Endometrial microvascular endothelial cells (primary cell): Measurements from ENCODE around the gene MEP1B. TPM values are rescaled to one million over a fixed set of nuclear protein-coding genes. Genes with fewer than 3 reads are reported as not detected.
"Not testable (repeated sequence)": the region's sequence is repeated elsewhere in the genome, so short reads cannot be mapped to it uniquely, and the experiment has no call there.

ENCODE experiments used
- in situ Hi-C: cut with HindIII; loops from 2 replicates; pipeline ENCODE4 v1.10.0; 2017; ENCODE audit warnings: low sequenced_read_pairs, low pct_unique_long_range_greater_than_20kb; ENCODE audit errors: inconsistent ontology term
- total RNA-seq: library from RNA; depleted of rRNA; stranded (reverse); fragments of >200 nt; gene quantifications from one replicate; pipeline ENCODE4 v1.2.3, GENCODE V29; 2015; ENCODE audit errors: inconsistent ontology term

The MEP1B gene
- total RNA-seq: not detected

- in situ Hi-C loops: no loop called here
These were observed at the start of gene MEP1B for GRCh38 chr18:32189790-32190189. MEP1B (plus strand) TSS chr18:32190039; CDS start chr18:32190071, 32 bp downstream.

GRCh38 chr18:32148185-32148870, 41.5 kb upstream of the MEP1B start:
- in situ Hi-C loops: no loop called here

DNA sequence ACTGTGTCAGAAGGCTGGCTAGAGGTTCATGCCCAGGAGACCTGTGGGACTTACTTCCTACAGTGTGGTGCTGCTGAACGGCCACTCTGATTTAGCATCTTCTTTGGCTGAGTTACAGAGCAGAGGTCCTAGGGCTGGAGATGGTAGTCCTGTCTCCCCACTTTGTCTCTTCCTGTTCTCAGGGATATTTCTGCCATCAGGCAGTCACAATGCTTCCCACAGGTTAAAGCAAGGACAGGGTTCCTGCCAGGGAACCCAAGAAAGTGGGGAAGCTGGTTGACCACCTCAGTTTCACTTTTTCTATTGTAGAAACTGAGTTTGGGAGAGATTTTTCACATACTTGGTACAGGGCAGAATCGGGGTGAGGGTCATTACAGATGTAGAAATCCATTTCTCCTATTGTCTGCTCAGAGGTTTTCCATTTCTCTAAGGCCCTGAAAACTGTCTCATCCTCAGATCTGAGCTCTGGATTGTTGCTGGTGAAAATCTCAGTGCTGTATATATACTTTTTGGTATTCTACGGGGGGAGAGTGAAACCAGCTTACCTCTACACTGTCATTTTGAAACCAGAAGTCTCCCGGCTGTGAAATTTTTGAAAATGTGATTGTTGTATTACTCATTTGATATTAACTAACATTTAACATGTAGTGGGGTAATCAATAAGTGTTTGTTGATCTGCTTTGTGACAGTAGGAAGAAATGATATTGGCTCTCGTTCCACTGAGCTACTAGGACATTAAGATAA, 37.0 kb upstream of the MEP1B start:
- in situ Hi-C loops: no loop called here

DNA sequence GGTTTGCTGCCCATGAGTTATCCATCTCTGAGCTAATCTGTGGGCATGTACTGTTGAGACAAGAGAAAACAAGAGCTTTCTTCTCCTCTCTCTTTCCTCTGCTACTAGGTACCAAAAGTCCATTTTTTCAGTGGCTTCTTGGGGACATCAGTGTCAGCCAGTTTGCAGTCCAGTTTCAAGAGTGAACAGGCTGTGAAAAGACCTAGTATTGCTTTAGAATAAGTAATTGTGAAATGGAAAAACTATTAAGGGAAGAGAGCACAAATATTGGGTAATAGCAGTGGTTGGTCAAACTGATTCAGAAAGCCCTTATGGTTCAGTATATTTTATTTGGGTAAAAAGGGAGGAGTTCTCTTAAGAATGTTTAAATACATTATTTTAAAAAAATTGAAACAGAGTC, 33.0 kb upstream of the MEP1B start:
- in situ Hi-C loops: no loop called here

GRCh38 chr18:32157580-32157979, 32.3 kb upstream of the MEP1B start:
- in situ Hi-C loops: no loop called here

- in situ Hi-C loops: no loop called here
These were observed 31.7 kb upstream of the MEP1B start for GRCh38 chr18:32158108-32158624.

GRCh38 chr18:32158631-32159030, 31.2 kb upstream of the MEP1B start:
- in situ Hi-C loops: not testable (repeated sequence)

DNA sequence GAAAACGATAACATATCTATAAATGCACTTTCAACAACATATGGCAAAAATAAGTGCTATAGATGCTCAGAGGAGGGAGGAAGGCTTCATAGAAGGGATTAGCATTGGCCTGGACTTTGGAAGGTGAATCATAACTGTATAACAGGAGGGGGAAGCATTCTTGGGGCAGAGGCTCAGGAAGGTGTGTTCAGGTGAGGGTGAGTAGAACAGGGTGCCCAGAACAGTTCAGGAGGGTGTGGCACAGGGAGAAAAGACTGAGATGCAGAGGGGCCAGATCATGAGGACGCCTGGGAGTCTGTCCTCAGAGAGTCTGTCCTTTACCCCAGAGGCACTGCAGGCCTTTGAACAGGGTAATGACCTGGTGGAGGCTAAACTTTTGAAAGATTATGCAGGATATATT, 29.3 kb upstream of the MEP1B start:
- in situ Hi-C loops: no loop called here

DNA sequence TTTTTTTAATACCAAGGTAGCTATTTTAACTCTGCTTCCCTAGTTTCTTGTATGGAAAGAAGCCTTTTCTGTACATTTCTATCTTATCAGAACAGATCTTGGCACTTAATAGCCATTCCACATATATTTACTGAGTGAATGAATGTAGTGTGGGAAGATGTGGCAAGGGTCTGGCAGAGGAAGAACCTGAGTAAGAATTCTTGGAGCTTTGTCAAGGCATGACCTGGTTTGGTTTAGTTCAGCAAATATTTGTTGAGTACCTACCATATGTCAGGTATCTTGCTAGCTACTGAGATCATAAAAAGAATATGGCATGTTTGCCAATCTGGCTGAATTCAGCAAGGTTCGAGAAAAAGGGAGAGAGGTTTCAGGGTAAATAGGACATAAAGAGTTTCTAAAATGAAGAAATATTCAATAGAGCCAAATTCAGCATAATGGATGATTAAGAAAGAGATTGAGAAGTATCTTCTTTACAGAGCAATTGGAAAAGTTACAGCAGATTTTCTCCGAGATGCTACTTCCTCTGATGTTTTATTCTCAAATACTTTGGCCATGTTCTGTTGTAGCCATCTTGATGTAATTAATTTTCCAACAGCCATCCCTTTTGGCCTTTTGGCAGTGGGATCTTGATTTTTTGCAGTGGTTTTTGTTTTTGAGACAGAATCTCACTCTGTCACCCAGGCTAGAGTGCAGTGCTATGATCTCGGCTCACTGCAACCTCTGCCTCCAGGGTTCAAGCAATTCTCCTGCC, 21.7 kb upstream of the MEP1B start:
- in situ Hi-C loops: no loop called here

- in situ Hi-C loops: no loop called here
These were observed 16.2 kb upstream of the MEP1B start for GRCh38 chr18:32173654-32174053.

DNA sequence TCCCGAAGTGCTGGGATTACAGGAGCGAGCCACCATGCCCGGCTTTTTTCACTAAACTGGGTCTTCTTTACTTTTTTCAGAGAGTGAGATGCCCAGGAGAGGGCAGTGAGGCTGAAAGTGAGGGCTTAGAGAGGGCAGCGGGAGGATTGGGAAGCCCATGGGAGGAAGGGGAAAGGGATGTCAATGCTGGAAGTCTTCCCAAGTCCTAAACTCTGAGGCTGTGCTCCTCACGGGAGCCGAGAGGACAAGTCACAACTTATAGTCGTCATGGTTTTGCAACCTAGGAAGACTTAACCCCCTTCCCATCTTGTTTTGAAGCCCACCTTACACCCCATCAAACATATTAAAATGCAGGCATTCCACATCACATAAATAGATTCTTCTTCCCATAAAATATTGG, 15.1 kb upstream of the MEP1B start:
- in situ Hi-C loops: no loop called here

- in situ Hi-C loops: no loop called here
These were observed 14.6 kb upstream of the MEP1B start for GRCh38 chr18:32175265-32175664.

GRCh38 chr18:32176745-32177144, 13.1 kb upstream of the MEP1B start:
- in situ Hi-C loops: not testable (repeated sequence)

GRCh38 chr18:32177530-32177929, 12.3 kb upstream of the MEP1B start:
- in situ Hi-C loops: no loop called here

DNA sequence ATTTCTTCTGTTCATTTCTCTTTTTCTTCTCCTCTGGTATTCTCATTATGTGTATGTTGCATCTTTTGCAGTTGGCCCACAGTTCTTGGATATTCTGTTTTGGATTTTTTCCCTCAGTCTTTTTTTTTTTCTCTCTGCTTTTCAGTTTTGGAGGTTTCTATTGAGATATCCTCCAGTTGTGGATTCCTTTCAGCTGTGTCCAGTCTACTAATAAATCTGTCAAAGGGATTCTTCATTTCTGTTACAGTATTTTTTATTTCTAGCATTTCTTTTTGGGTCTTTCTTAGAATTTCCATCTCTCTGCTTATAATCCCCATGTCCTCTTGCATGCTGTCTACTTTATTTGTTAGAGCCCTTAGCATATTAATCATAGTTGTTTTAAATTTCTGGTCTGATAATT, 6.3 kb upstream of the MEP1B start:
- in situ Hi-C loops: no loop called here

- in situ Hi-C loops: no loop called here
These were observed 370 bp downstream of the MEP1B start for GRCh38 chr18:32190209-32190608.

- in situ Hi-C loops: no loop called here
These were observed 6.3 kb downstream of the MEP1B start for GRCh38 chr18:32195881-32196815.

- in situ Hi-C loops: no loop called here
These were observed 10.9 kb downstream of the MEP1B start for GRCh38 chr18:32200766-32201165.
